Activated CD4-positive, alpha-beta T cell treated with anti-CD3 and anti-CD28 coated beads for 36 hours (primary cell): ENCODE data around the gene WDTC1. TPM values are rescaled to one million over a fixed set of nuclear protein-coding genes. Genes with fewer than 3 reads are reported as not detected.

Experiments used
- ATAC-seq: fragments of 200-7000 bp; cut with Tn5 transposase; one replicate; pipeline ENCODE4 v1.10.0; 2021; ENCODE audit warnings: mild to moderate bottlenecking, moderate library complexity
- CTCF ChIA-PET: fragments of 350-600 bp; sonication (Branson Sonifier 250); formaldehyde crosslinking; loops from one replicate; lab custom pipeline; 2021; ENCODE audit warnings: antibody characterized with exemption; lab: Charles Lee
- POLR2A ChIA-PET: fragments of 350-600 bp; sonication (Branson Sonifier 250); formaldehyde crosslinking; loops from one replicate; lab custom pipeline; 2021; ENCODE audit warnings: antibody characterized with exemption, inconsistent platforms; lab: Charles Lee
- DNase-seq: peaks from one replicate; pipeline ENCODE4 v3.0.0-alpha.2; 2020
- H3K27ac Mint-ChIP-seq: one replicate; pipeline ENCODE4 v1.8.0; 2021; ENCODE audit warnings: mixed read lengths
- H3K27me3 Mint-ChIP-seq: one replicate; pipeline ENCODE4 v1.8.0; 2021; ENCODE audit warnings: mixed read lengths
- H3K36me3 Mint-ChIP-seq: one replicate; pipeline ENCODE4 v1.8.0; 2021; ENCODE audit warnings: low read depth, mixed read lengths
- H3K4me1 Mint-ChIP-seq: one replicate; pipeline ENCODE4 v1.8.0; 2021; ENCODE audit warnings: mixed read lengths
- H3K4me3 Mint-ChIP-seq: one replicate; pipeline ENCODE4 v1.8.0; 2021; ENCODE audit warnings: mild to moderate bottlenecking, moderate library complexity, mixed read lengths
- H3K9me3 Mint-ChIP-seq: one replicate; pipeline ENCODE4 v1.8.0; 2021; ENCODE audit warnings: low read depth, mixed read lengths
- intact Hi-C, 2 experiments: fragments of 100-400 bp; cut with DNase I in 1 of 2; cut with micrococcal nuclease in 1 of 2; formaldehyde crosslinking; loops; one replicate each; pipeline versions ENCODE4 v1.14.2 to v1.15.1; 2022 to 2024; cut with DNase I, micrococcal nuclease
- total RNA-seq, 2 experiments: library from RNA; stranded (reverse); gene quantifications; one replicate each; pipeline ENCODE4 v1.2.3, GENCODE V29; 2021

The WDTC1 gene
- total RNA-seq, 2 experiments from 2014 or later, result 19.3 to 21.9 TPM

GRCh38 chr1:27301052-27301422 is 66.6 kb downstream of the WDTC1 start:
- Mint-ChIP-seq H3K27me3 (no peaks in the 10 kb centered on the region), H3K4me1 (no peaks in the 10 kb centered on the region), H3K36me3 (no peaks in the 10 kb centered on the region), H3K4me3 (no peak overlapping the region), H3K27ac (no peak overlapping the region), H3K9me3 (no peaks in the 10 kb centered on the region)
- POLR2A ChIA-PET, result interaction anchor here (0.7 kb wide), 1 partner anchor 90 kb away, joined by 4 read pairs; no protein-coding TSS in a partner anchor
- no peak for ATAC-seq
- CTCF ChIA-PET, result interaction anchor here (0.5 to 10.8 kb wide), 34 partner anchors 9 to 361 kb away, joined by 3 to 192 read pairs (median 4); partner anchors contain the start of genes AHDC1, CD164L2, GPR3 and SYTL1
- intact Hi-C loops, result loop anchor here in 1 of 2 experiments (1.0 kb wide), 1 partner anchor 87 kb away; no protein-coding TSS in a partner anchor
- DNase-seq, result no peak

GRCh38 chr1:27301582-27302199 is 67.3 kb downstream of the WDTC1 start:
- no peaks in the 10 kb centered on the region for H3K4me1 Mint-ChIP-seq
- ChIA-PET POLR2A (no interaction called here), CTCF (interaction anchor here (0.5 to 10.8 kb wide), 19 partner anchors 9 to 369 kb away, joined by 3 to 192 read pairs (median 9); partner anchors contain the start of genes AHDC1, CD164L2 and GPR3)
- H3K9me3 Mint-ChIP-seq, result no peaks in the 10 kb centered on the region
- no peaks in the 10 kb centered on the region for H3K36me3 Mint-ChIP-seq
- no peak overlapping the region for H3K27ac Mint-ChIP-seq
- H3K27me3 Mint-ChIP-seq, result no peaks in the 10 kb centered on the region
- H3K4me3 Mint-ChIP-seq, result no peak overlapping the region
- DNase-seq (no peak), ATAC-seq (no peak)
- intact Hi-C loops, result loop anchor here in 1 of 2 experiments (1.0 kb wide), 1 partner anchor 87 kb away; no protein-coding TSS in a partner anchor

GRCh38 chr1:27302612-27303011 is 68.2 kb downstream of the WDTC1 start:
- Mint-ChIP-seq H3K27ac (no peak overlapping the region), H3K9me3 (no peaks in the 10 kb centered on the region)
- intact Hi-C loops, result no loop called here

GRCh38 chr1:27303509-27303908 is 69.1 kb downstream of the WDTC1 start:
- Mint-ChIP-seq H3K4me1 (no peaks in the 10 kb centered on the region), H3K27ac (no peak overlapping the region), H3K4me3 (no peak overlapping the region), H3K36me3 (no peaks in the 10 kb centered on the region), H3K27me3 (no peaks in the 10 kb centered on the region), H3K9me3 (no peaks in the 10 kb centered on the region)
- ChIA-PET CTCF (interaction anchor here (0.6 to 8.9 kb wide), 6 partner anchors 9 to 396 kb away, joined by 3 to 192 read pairs (median 28); partner anchors contain the start of genes AHDC1, CD164L2 and GPR3), POLR2A (no interaction called here)
- intact Hi-C loops, result no loop called here
- ATAC-seq (no peak), DNase-seq (no peak)

More at GRCh38 chr1:27302612-27303011, 68.2 kb downstream of the WDTC1 start:
- no peaks in the 10 kb centered on the region for H3K36me3 Mint-ChIP-seq
- ATAC-seq, result no peak
- no peaks in the 10 kb centered on the region for H3K27me3 Mint-ChIP-seq
- ChIA-PET CTCF (interaction anchor here (0.7 to 10.8 kb wide), 12 partner anchors 17 to 395 kb away, joined by 3 to 192 read pairs (median 12); partner anchors contain the start of genes AHDC1, CD164L2 and GPR3), POLR2A (no interaction called here)
- no peaks in the 10 kb centered on the region for H3K4me1 Mint-ChIP-seq
- H3K4me3 Mint-ChIP-seq, result no peak overlapping the region
- DNase-seq, result no peak

GRCh38 chr1:27306071-27306470 is 71.6 kb downstream of the WDTC1 start:
- CTCF ChIA-PET, result interaction anchor here (0.6 to 4.4 kb wide), 4 partner anchors 10 to 340 kb away, joined by 3 to 39 read pairs (median 4); no protein-coding TSS in a partner anchor
- Mint-ChIP-seq H3K4me3 (no peak overlapping the region), H3K36me3 (no peaks in the 10 kb centered on the region), H3K9me3 (no peaks in the 10 kb centered on the region), H3K27me3 (no peaks in the 10 kb centered on the region), H3K4me1 (no peaks in the 10 kb centered on the region), H3K27ac (no peak overlapping the region)
- intact Hi-C loops, result no loop called here
- POLR2A ChIA-PET, result no interaction called here
- no peak for ATAC-seq
- DNase-seq, result no peak

GRCh38 chr1:27306892-27307761 is 72.7 kb downstream of the WDTC1 start:
- POLR2A ChIA-PET, result interaction anchor here (0.6 kb wide), 1 partner anchor 187 kb away, joined by 4 read pairs; no protein-coding TSS in a partner anchor
- Mint-ChIP-seq H3K9me3 (no peaks in the 10 kb centered on the region), H3K4me3 (no peak overlapping the region), H3K27ac (no peak overlapping the region), H3K4me1 (no peaks in the 10 kb centered on the region), H3K27me3 (no peaks in the 10 kb centered on the region), H3K36me3 (no peaks in the 10 kb centered on the region)
- CTCF ChIA-PET, result interaction anchor here (0.6 to 4.4 kb wide), 6 partner anchors 8 to 439 kb away, joined by 3 to 39 read pairs (median 4); no protein-coding TSS in a partner anchor
- DNase-seq (no peak), ATAC-seq (no peak)
- intact Hi-C loops, result no loop called here

- ChIA-PET CTCF (interaction anchor here (0.6 to 4.4 kb wide), 4 partner anchors 9 to 393 kb away, joined by 3 to 39 read pairs (median 5); no protein-coding TSS in a partner anchor), POLR2A (no interaction called here)
- Mint-ChIP-seq H3K9me3 (no peaks in the 10 kb centered on the region), H3K36me3 (no peaks in the 10 kb centered on the region), H3K27me3 (no peaks in the 10 kb centered on the region), H3K4me1 (no peaks in the 10 kb centered on the region), H3K27ac (no peak overlapping the region), H3K4me3 (no peak overlapping the region)
- DNase-seq (no peak), ATAC-seq (no peak)
- intact Hi-C loops, result no loop called here
Observed at GRCh38 chr1:27307874-27308598, 73.6 kb downstream of the WDTC1 start.

GRCh38 chr1:27314169-27314568 is 79.7 kb downstream of the WDTC1 start:
- H3K36me3 Mint-ChIP-seq, result no peaks in the 10 kb centered on the region
- intact Hi-C loops, result no loop called here
- no peak overlapping the region for H3K4me3 Mint-ChIP-seq
- H3K27me3 Mint-ChIP-seq, result no peaks in the 10 kb centered on the region
- H3K27ac Mint-ChIP-seq, result no peak overlapping the region
- no peaks in the 10 kb centered on the region for H3K9me3 Mint-ChIP-seq
- CTCF ChIA-PET, result interaction anchor here (0.6 to 1.9 kb wide), 8 partner anchors 9 to 268 kb away, joined by 3 to 9 read pairs (median 4); no protein-coding TSS in a partner anchor
- POLR2A ChIA-PET, result no interaction called here
- no peaks in the 10 kb centered on the region for H3K4me1 Mint-ChIP-seq
- no peak for DNase-seq
- ATAC-seq, result no peak

GRCh38 chr1:27314737-27315136 is 80.3 kb downstream of the WDTC1 start:
- Mint-ChIP-seq H3K4me3 (no peak overlapping the region), H3K27me3 (no peaks in the 10 kb centered on the region), H3K4me1 (no peaks in the 10 kb centered on the region), H3K9me3 (no peaks in the 10 kb centered on the region), H3K27ac (no peak overlapping the region), H3K36me3 (no peaks in the 10 kb centered on the region)
- ChIA-PET POLR2A (no interaction called here), CTCF (interaction anchor here (0.6 to 1.9 kb wide), 4 partner anchors 9 to 89 kb away, joined by 3 to 9 read pairs (median 5); no protein-coding TSS in a partner anchor)
- ATAC-seq, result no peak
- intact Hi-C loops, result no loop called here
- DNase-seq, result no peak

- ChIA-PET CTCF (interaction anchor here (0.6 to 1.9 kb wide), 6 partner anchors 15 to 353 kb away, joined by 3 to 7 read pairs (median 4); no protein-coding TSS in a partner anchor), POLR2A (no interaction called here)
- H3K27ac Mint-ChIP-seq, result no peak overlapping the region
- DNase-seq (no peak), ATAC-seq (no peak)
- H3K27me3 Mint-ChIP-seq, result no peaks in the 10 kb centered on the region
- no peak overlapping the region for H3K4me3 Mint-ChIP-seq
- H3K4me1 Mint-ChIP-seq, result peaks cover 6% of the 10 kb centered on the region
- no peaks in the 10 kb centered on the region for H3K36me3 Mint-ChIP-seq
- H3K9me3 Mint-ChIP-seq, result no peaks in the 10 kb centered on the region
- intact Hi-C loops, result no loop called here
Observed at GRCh38 chr1:27316860-27317259, 82.4 kb downstream of the WDTC1 start.
